ENCODE data around the gene CEBPB. TPM values are rescaled to one million over a fixed set of nuclear protein-coding genes. Genes with fewer than 3 reads are reported as not detected.
A peak's percentile ranks its signal among the peaks of the same experiment; 100 is the strongest.

CEBPB gene
- total RNA-seq, 6 experiments from 2014 or later, result 130 to 182 (median 152) TPM

GRCh38 chr20:50169329-50169823 lies 21.3 kb upstream of the CEBPB start:
- 16% methylated on average over 5 of the region's 5 CpGs for WGBS (ENCODE audit: insufficient coverage, low coverage, low lambda C conversion rate, missing lambda C conversion rate)
- Histone ChIP-seq H3K27me3 (no peaks in the 10 kb centered on the region), H3K9me3 (no peaks in the 10 kb centered on the region), H3K36me3 (no peaks in the 10 kb centered on the region), H3K4me1 (peaks cover 0 to 20% (median 6%) of the 10 kb centered on the region in 4 donors), H3K4me3 (no peak overlapping the region), H3K27ac (no peak overlapping the region)
- peak; percentile 35 to 54 (median 48) for ATAC-seq
- no peak for TF ChIP-seq POLR2A (IDR thresholded peaks at IDR 0.05)
- TF ChIP-seq CTCF (IDR thresholded peaks at IDR 0.05), result peak; percentile 85 to 96 (median 94)
- intact Hi-C loops (cut with DNase I), result no loop called here
- DNase-seq, result peak; percentile 66 to 81 (median 71)

GRCh38 chr20:50170549-50171220 lies 19.9 kb upstream of the CEBPB start:
- no peak overlapping the region for H3K27ac ChIP-seq
- peaks cover 0 to 15% (median 3%) of the 10 kb centered on the region in 4 donors for H3K4me1 ChIP-seq
- no peaks in the 10 kb centered on the region for H3K9me3 ChIP-seq
- ATAC-seq, result no peak
- no peak overlapping the region for H3K4me3 ChIP-seq
- intact Hi-C loops (cut with DNase I), result loop anchor here (5.0 to 10.0 kb wide), 3 partner anchors 48 to 196 kb away; no protein-coding TSS in a partner anchor
- H3K27me3 ChIP-seq, result no peaks in the 10 kb centered on the region
- TF ChIP-seq POLR2A (IDR thresholded peaks at IDR 0.05) (no peak), CTCF (IDR thresholded peaks at IDR 0.05) (no peak)
- no peak for DNase-seq
- 85% methylated on average over 14 of the region's 14 CpGs for WGBS (ENCODE audit: insufficient coverage, low coverage, low lambda C conversion rate, missing lambda C conversion rate)
- no peaks in the 10 kb centered on the region for H3K36me3 ChIP-seq

GRCh38 chr20:50172347-50173013 lies 18.1 kb upstream of the CEBPB start:
- TF ChIP-seq CTCF (IDR thresholded peaks at IDR 0.05) (no peak), POLR2A (IDR thresholded peaks at IDR 0.05) (peak; percentile 87)
- peak overlapping the region; percentile 86 to 95 (median 91) for H3K27ac ChIP-seq
- no peaks in the 10 kb centered on the region for H3K36me3 ChIP-seq
- 3% methylated on average over 10 of the region's 36 CpGs for WGBS (ENCODE audit: insufficient coverage, low coverage, low lambda C conversion rate, missing lambda C conversion rate)
- intact Hi-C loops (cut with DNase I), result loop anchor here (5.0 to 10.0 kb wide), 3 partner anchors 50 to 198 kb away; no protein-coding TSS in a partner anchor
- H3K4me3 ChIP-seq, result peak overlapping the region; percentile 46 to 64 (median 59)
- no peaks in the 10 kb centered on the region for H3K27me3 ChIP-seq
- no peaks in the 10 kb centered on the region for H3K9me3 ChIP-seq
- peak; percentile 93 to 98 (median 96) for ATAC-seq
- peak; percentile 94 to 96 (median 96) for DNase-seq
- H3K4me1 ChIP-seq, result peaks cover 0 to 8% (median 3%) of the 10 kb centered on the region in 4 donors

DNA sequence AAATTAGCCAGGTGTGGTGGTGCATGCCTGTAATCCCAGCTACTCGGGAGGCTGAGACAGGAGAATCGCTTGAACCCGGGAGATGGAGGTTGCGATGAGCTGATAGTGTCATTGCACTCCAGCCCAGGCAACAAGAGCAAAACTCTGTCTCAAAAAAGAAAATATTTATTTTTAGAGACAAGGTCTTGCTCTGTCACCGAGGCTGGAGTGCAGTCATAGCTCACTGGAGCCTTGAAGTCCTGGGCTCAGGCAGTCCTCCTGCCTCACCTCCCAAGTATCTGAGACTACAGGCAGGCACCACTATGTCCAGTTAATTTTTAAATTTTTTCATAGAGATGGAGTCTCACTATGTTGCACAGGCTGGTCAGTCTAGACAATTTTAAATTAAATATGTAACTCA lies 16.2 kb upstream of the CEBPB start:
- DNase-seq (no peak), ATAC-seq (no peak)
- TF ChIP-seq POLR2A (IDR thresholded peaks at IDR 0.05) (no peak), CTCF (IDR thresholded peaks at IDR 0.05) (no peak)
- Histone ChIP-seq H3K4me3 (no peak overlapping the region), H3K27ac (no peak overlapping the region), H3K4me1 (peaks cover 0 to 7% (median 3%) of the 10 kb centered on the region in 4 donors), H3K36me3 (no peaks in the 10 kb centered on the region), H3K27me3 (no peaks in the 10 kb centered on the region), H3K9me3 (no peaks in the 10 kb centered on the region)
- intact Hi-C loops (cut with DNase I), result loop anchor here (5.0 to 10.0 kb wide), 3 partner anchors 52 to 200 kb away; no protein-coding TSS in a partner anchor
- WGBS (ENCODE audit: insufficient coverage, low coverage, low lambda C conversion rate, missing lambda C conversion rate), result 64% methylated on average over 5 of the region's 5 CpGs
